ENCODE data around the gene IL20RA.

DNA sequence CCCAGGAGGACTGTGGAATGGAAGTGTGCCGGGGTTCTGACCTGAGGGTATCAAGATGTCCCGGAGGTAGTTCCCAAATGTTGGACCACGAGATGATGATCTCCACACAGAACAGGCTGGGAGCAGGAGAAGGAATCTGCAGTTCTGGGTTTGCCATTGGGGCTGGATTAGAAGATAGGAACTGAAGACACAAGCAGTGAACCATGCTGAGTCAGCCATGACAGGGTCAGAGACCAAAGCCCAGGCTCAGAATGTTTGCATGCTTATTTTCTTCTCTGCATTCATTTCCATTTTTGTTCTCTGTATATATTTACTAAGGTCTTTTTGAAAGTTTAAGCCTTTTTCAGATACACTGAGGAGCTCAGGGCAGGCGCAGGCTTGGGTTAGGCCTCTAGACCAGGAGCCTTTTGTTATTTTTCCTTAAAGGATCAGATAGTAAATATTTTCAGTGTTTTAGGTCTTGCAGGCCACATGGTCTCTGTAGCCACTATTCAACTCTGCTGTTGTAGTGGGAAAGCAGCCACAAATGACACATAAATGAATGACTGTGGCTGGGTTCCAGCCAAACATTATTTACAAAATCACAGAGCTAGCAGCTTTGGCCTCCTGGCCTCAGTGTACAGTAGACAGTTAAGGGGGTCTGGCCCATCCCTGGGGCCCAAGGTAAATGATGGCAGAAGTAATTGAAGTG lies 94.2 kb downstream of the IL20RA start:
- TF ChIP-seq, protein P1, sequence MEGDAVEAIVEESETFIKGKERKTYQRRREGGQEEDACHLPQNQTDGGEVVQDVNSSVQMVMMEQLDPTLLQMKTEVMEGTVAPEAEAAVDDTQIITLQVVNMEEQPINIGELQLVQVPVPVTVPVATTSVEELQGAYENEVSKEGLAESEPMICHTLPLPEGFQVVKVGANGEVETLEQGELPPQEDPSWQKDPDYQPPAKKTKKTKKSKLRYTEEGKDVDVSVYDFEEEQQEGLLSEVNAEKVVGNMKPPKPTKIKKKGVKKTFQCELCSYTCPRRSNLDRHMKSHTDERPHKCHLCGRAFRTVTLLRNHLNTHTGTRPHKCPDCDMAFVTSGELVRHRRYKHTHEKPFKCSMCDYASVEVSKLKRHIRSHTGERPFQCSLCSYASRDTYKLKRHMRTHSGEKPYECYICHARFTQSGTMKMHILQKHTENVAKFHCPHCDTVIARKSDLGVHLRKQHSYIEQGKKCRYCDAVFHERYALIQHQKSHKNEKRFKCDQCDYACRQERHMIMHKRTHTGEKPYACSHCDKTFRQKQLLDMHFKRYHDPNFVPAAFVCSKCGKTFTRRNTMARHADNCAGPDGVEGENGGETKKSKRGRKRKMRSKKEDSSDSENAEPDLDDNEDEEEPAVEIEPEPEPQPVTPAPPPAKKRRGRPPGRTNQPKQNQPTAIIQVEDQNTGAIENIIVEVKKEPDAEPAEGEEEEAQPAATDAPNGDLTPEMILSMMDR (IDR thresholded peaks at IDR 0.05), result no peak
- TF ChIP-seq POLR2A (IDR thresholded peaks at IDR 0.05) (no peak), EP300 (IDR thresholded peaks at IDR 0.05) (no peak)
